HepG2 (cell line): ENCODE data around the gene KIR3DL3.

Experiments used
- EP300 ChIP-seq, 3 experiments: sonication (generic) in 1 of 3; formaldehyde crosslinking in 1 of 3; IDR thresholded peaks; 2 replicates each; pipeline versions ENCODE4 v1.5.1 to v1.6.1; 2011 to 2020; ENCODE audit warnings: low read depth in 2 of 3, low read length in 2 of 3, borderline replicate concordance in 1 of 3, improper control_type of control experiment in 1 of 3, mild to moderate bottlenecking in 1 of 3, missing genetic modification reagents in 1 of 3, moderate library complexity in 1 of 3
- MBD4 ChIP-seq: IDR thresholded peaks from 2 replicates; pipeline ENCODE4 v1.6.1; 2012; ENCODE audit warnings: low read length, inconsistent platforms, borderline replicate concordance
- ZBTB33 ChIP-seq: sonication (generic); formaldehyde crosslinking; IDR thresholded peaks from 2 replicates; pipeline ENCODE4 v1.4.0; 2020; ENCODE audit warnings: missing genetic modification reagents
- ZGPAT ChIP-seq: IDR thresholded peaks from 2 replicates; pipeline ENCODE4 v1.6.1; 2016; ENCODE audit warnings: mild to moderate bottlenecking

DNA sequence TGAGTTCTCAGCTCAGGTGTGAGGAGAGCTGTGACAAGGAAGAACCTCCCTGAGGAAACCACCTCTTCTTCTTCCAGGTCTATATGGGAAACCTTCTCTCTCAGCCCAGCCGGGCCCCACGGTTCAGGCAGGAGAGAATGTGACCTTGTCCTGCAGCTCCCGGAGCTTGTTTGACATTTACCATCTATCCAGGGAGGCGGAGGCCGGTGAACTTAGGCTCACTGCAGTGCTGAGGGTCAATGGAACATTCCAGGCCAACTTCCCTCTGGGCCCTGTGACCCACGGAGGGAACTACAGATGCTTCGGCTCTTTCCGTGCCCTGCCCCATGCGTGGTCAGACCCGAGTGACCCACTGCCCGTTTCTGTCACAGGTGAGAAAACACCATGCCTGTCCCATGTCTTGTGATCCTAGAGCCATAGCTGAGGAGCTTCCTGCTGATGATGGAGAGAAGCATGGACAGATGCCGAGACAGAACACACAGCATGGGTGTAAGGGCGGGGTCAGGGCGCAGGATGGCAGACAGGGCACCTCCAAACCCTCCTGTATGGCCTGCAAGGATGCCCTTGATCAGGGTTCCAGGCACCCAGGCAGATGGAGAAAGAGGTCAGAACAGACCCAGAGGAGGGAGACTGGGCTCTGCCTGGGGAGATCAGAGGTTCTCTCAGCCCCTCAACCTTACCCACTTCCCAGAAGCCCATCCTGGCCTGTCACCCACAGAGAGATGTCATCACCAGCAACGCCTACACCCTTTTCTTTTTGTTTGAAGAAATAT lies 5.4 kb downstream of the KIR3DL3 start:
- TF ChIP-seq ZGPAT (no peak), ZBTB33 (CRISPR knock-in tag) (no peak), EP300 (IDR thresholded peaks at IDR 0.05; ENCODE audit: low read depth in 2 of 2, low read length in 2 of 2) (no peak), EP300 (CRISPR knock-in tag; IDR thresholded peaks at IDR 0.05; ENCODE audit: borderline replicate concordance) (no peak), MBD4 (no peak)
